GM18907 (cell line): ENCODE measurements around the gene BAG5.
A peak's percentile ranks its signal among the peaks of the same experiment; 100 is the strongest.
"Not testable (repeated sequence)": the region's sequence is repeated elsewhere in the genome, so short reads cannot be mapped to it uniquely, and the experiment has no call there.

ENCODE experiments used
- ATAC-seq: cut with Tn5 transposase; IDR thresholded peaks from one replicate; pipeline ENCODE4 v1.9.1; 2021; ENCODE audit warnings: mild to moderate bottlenecking, moderate library complexity; ENCODE audit not compliant: unreplicated experiment

The BAG5 gene

GRCh38 chr14:103525430-103526246, 36.8 kb downstream of the BAG5 start:
- not testable (repeated sequence) for ATAC-seq

- no peak for ATAC-seq
Observed at GRCh38 chr14:103524002-103524935, 38.2 kb downstream of the BAG5 start.

- no peak for ATAC-seq
Observed at GRCh38 chr14:103523575-103523954, 38.9 kb downstream of the BAG5 start.

GRCh38 chr14:103522649-103523574, 39.5 kb downstream of the BAG5 start, which contains the start of gene CKB:
TSS of gene CKB (minus strand) at chr14:103522830. CDS start at chr14:103522493, 337 bp downstream.
- ATAC-seq, result no peak

- ATAC-seq, result no peak
Observed at GRCh38 chr14:103521951-103522563, 40.4 kb downstream of the BAG5 start.

GRCh38 chr14:103521438-103521950, 41.0 kb downstream of the BAG5 start:
- ATAC-seq, result no peak

DNA sequence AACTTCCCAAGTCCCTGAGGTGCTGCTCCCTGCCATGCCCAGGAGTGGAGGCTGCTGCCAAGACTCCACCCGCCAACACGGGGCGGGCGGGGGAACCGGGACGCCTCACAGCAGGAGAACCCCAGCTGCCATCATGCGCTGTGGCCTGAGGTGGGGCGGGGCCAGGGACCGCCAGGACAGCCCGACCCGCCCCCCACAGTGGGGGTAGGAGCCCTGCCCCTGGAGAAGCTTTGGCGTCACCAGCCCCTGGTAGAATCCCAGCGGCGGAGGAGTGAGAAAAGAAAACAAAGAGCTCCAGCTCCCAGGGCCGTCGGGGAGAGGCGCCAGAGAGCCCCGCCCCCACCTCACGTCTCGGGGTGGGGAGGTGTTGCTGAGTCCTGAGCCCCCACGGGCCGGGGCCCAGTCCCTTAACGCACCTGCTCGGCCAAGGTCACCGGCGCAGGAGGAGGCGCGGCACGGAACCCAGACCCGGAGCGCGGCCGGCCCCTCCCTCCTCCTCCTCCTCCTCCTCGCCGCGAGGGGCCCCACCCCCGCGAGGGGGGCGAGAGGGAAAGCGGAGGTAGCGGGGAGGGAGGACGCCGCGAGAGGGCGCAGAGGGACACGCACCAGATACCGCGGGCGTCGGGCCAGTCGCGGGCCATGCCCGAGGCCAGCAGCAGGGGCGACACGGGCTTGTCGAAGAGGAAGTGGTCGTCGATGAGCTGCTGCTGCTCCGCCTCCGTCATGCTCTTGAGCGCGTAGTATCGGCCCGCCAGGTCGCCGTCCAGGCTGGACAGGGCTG, 41.6 kb downstream of the BAG5 start:
- ATAC-seq, result peak; percentile 42

DNA sequence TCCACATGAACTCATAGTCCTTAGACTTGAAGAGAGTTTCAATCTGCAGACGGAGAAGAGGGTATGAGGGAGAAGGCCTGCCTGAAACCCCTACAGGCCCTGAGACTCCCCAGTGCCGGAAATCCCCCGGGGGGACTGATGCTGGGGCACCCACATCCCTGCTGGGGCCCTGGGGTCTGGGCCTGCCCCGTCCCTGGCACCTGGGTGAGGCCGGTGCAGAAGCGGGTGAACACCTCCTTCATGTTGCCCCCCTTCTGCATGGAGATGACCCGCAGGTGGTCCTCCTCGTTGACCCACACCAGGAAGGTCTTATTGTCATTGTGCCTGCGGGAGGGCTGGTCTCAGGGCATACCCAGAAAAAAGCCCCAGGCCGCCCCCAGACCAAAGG, 42.2 kb downstream of the BAG5 start:
- ATAC-seq, result no peak

DNA sequence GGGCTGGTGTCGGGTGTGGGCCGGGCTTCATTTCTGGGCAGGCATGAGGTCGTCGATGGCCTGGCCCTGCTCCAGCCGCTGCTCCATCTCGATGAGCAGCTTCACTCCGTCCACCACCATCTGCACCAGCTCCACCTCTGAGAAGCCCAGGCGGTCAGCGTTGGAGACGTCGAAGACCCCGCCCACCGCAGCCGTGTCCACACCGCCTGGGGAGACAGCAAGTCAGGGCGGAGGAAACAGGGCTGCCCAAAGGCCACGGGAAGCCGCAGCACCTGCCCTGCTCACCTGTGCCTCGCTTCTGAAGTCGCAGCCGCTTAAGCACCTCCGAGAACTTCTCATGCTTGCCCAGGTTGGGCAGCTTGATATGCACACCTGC, 42.6 kb downstream of the BAG5 start:
- no peak for ATAC-seq

DNA sequence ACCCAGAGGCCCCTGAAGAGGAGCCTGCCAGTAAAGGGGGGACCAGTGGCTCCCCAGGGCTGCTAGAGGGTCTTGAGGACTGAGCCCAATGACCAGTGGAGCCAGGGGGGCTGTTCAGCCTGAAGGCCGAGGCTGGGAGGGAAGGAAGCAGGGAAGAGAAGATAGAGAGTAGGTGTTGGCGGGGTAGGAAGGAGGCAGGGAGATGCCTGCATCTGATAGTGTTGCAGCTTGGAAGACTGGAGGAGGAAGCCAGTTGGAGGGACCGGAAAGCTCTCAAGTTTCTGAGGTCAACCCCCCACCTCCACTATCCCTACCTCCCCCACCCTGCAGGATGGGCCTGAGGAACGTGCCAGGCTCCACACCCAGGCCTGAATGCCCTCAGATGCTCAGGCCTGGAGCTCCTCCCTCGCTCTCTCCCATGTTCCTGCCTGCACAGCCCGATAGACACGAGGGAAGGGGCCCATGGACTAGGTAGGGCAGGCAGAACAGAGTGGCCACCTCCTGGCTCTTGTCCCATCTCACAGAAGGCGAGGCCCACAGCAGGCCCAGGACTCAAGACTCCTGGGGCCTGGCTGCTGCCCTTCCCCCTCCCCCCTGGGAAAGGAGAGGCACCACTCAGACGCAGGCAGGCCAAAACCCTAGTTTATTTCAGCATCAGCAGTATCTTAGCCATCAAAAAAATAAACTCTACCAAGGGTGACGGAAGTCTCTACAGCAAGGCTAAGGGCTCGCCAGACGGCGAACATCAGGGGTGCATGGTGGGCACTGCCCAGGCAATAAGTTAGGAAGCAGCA, 43.2 kb downstream of the BAG5 start:
- ATAC-seq, result no peak

- ATAC-seq, result no peak
Observed at GRCh38 chr14:103518422-103519042, 43.9 kb downstream of the BAG5 start.

GRCh38 chr14:103517721-103518421, 44.6 kb downstream of the BAG5 start:
- no peak for ATAC-seq

GRCh38 chr14:103517174-103517566, 45.3 kb downstream of the BAG5 start:
- no peak for ATAC-seq

DNA sequence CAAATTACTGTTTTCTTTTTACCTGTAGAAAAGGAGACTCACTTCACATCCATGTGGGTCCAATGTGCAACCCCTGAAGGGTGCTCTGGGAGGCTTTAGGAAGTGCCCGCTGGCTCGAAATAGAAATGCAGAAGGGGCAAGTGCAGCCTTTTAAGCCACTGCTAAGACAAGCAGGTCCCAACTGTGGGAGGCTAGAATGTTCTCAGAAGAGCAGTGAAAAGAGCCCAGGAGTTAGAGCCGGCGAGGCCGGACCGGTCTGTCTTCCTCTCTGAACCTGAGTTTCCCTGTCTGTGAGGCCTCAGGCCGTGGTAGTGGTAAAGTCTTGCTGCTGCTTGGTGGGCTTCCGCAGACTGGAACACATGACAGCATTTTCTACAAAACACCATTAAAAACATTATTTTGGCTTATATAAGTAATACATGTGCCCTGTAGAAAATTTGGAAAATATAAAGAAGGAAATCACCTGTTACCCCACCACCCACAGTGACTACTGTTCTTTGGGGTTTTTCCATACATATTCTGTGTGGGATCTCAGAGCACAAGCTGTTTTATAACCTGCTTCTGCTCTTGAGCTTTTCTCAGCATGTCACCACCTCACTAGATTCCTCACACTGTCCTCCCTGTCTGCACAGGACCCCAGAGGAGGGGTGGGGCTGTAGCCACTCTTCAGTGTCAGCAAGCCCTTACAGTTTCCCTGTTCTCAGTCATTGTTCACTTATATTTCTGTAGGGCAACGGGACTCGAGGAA, 45.9 kb downstream of the BAG5 start:
- no peak for ATAC-seq

DNA sequence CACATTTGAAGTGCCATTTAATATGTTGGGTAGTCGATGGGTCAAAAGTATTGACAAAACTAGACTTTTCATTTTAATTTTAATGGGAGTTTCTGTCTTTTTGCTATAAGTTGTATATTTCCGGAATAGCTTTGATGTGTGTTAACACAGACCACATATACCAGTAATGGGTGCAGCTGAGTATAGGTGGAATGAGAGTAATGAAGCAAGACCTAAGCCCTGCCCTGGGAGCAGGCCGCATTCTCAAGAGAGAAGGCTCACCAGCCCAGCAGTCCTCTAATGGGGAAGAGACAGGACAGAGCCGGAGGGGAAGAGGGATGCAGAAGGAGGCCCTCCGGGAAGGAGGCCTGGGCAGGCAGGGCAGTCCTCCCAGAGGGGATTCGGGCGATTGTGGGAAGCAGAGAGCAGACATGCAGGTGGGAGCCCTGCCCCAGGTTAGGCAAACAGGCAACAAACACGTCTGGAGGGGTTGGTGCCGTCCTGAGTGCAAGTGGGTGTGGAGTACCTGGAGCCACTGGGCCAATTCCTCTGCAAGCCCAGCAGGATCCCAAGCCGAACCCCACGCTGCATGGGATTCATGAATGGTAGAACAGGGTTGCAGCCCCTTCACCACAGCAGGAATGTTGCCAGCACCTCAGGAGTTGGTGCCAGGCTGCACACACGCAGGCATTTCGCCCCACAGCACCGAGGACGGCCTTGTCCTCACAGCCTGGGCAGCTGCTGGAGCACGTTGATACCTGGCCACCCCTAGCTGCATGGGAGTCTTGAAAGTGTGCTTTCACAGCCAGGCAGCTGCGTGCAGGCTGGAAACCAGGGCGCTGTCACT, 47.6 kb downstream of the BAG5 start:
- ATAC-seq, result no peak
